Thoracic aorta (tissue), 2 donors: Measurements from ENCODE around the gene GAB2. TPM values are rescaled to one million over a fixed set of nuclear protein-coding genes. Genes with fewer than 3 reads are reported as not detected.
A peak's percentile ranks its signal among the peaks of the same experiment; 100 is the strongest.

Source experiments
- ATAC-seq: fragments of 150-250 bp; one replicate; pipeline ENCODE4 v1.8.0; 2017; ENCODE audit warnings: low read depth; ENCODE audit not compliant: insufficient number of reproducible peaks, low FRiP score
- DNase-seq: peaks from one replicate; pipeline ENCODE4 v3.0.0-alpha.2; 2020; ENCODE audit warnings: low spot score
- H3K27ac ChIP-seq, 2 donors: fragments of 200-600 bp; sonication (generic); 1 replicate in 1 of 2; 2 replicates in 1 of 2; pipeline ENCODE4 v1.5.1; 2016; ENCODE audit warnings: mild to moderate bottlenecking in 2 of 2, moderate library complexity in 2 of 2
- H3K27me3 ChIP-seq: fragments of 200-600 bp; sonication (generic); replicated peaks from 2 replicates; pipeline ENCODE4 v1.6.0; 2016; ENCODE audit warnings: mild to moderate bottlenecking; ENCODE audit not compliant: insufficient read depth
- H3K36me3 ChIP-seq: fragments of 200-600 bp; sonication (generic); one replicate; pipeline ENCODE4 v1.5.1; 2016
- H3K4me1 ChIP-seq, 2 donors: fragments of 200-600 bp; sonication (generic); 1 replicate in 1 of 2; 2 replicates in 1 of 2; pipeline versions ENCODE4 v1.5.1 to v1.6.0; 2016; ENCODE audit warnings: low read depth in 2 of 2, mild to moderate bottlenecking in 1 of 2; ENCODE audit not compliant: control insufficient read depth in 1 of 2
- H3K4me3 ChIP-seq: fragments of 200-600 bp; sonication (generic); 2 replicates; pipeline ENCODE4 v1.5.1; 2016; ENCODE audit warnings: mild to moderate bottlenecking
- H3K9me3 ChIP-seq: fragments of 200-600 bp; sonication (generic); 2 replicates; pipeline ENCODE4 v1.5.1; 2016
- total RNA-seq, 2 donors: library from RNA; depleted of rRNA; stranded (reverse); fragments of >200 nt; gene quantifications; one replicate each; pipeline versions ENCODE4 v1.1.0 to v1.2.3, GENCODE V29; 2016
- TF ChIP-seq, protein P1 (sequence below): fragments of 200-600 bp; sonication (generic); IDR thresholded peaks from one replicate; pipeline ENCODE4 v1.5.1; 2019; ENCODE audit warnings: antibody characterized with exemption

GAB2 gene
- total RNA-seq, 2 donors from 2014 or later = 65.4 to 91.5 TPM

DNA sequence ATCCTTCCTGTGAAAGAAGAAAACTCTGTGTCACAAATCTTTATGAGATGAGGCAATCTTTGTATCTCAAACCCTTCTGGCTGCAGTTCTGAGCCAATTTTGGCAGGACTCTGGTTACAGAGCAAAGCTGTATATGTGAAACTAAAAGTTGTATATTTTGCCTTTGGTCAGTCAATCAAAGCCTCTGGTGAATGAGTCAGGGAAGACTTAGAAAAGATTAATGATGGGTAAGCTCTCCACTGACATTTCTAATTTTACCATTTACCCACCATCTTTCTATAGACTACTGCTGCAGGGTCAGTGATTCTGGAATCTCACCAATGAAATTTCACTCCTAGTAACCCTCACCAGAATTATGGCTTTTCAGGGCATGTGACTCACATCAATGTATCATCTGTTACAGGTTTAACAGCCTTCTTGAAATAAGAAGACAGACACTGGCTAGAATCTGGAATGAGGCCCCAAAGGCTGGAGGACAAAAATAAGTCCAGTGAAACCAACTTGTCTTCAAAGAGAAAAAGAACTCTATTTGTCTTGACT, 185.6 kb downstream of the GAB2 start:
- peak overlapping the region; percentile 35 to 69 for H3K27ac ChIP-seq
- H3K27me3 ChIP-seq = no peaks in the 10 kb centered on the region
- TF ChIP-seq, protein P1, sequence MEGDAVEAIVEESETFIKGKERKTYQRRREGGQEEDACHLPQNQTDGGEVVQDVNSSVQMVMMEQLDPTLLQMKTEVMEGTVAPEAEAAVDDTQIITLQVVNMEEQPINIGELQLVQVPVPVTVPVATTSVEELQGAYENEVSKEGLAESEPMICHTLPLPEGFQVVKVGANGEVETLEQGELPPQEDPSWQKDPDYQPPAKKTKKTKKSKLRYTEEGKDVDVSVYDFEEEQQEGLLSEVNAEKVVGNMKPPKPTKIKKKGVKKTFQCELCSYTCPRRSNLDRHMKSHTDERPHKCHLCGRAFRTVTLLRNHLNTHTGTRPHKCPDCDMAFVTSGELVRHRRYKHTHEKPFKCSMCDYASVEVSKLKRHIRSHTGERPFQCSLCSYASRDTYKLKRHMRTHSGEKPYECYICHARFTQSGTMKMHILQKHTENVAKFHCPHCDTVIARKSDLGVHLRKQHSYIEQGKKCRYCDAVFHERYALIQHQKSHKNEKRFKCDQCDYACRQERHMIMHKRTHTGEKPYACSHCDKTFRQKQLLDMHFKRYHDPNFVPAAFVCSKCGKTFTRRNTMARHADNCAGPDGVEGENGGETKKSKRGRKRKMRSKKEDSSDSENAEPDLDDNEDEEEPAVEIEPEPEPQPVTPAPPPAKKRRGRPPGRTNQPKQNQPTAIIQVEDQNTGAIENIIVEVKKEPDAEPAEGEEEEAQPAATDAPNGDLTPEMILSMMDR = no peak
- no peaks in the 10 kb centered on the region for H3K36me3 ChIP-seq
- peaks cover 10 to 54% of the 10 kb centered on the region in 2 donors for H3K4me1 ChIP-seq
- DNase-seq (no peak), ATAC-seq (peak; percentile 38)
- H3K4me3 ChIP-seq = no peak overlapping the region
- H3K9me3 ChIP-seq = no peaks in the 10 kb centered on the region

DNA sequence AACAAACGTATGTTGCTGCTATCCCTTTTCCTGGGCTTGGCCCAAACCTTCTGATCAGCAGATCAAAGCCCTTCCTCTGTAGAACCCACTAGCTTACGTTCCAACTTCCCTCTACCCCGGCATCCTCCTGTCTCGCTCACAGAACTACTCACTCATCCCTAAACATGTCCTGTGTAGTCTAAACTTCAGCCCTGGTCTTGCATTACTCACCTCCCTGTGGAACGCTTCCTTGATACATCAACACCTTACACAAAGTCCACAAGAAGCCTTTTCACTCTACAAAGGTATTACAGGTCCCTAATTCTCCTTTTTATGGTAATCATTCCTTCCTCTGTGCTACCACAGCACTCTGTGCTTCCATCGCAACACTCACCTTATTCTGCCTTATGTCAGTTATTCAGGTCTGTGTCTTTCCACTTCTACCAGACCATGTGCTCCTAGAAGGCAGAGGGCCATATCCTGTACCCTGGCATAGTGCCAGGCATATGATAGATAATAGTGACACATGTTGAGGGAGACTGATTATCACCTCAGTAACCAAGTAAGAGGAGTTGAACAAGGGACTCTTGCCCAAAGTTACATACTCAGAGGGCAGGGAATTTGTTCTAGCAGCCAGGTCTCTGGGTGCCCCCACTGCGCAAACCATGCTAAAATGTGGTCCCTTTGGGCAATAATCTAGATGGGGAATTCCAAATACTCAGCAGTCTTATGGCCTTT, 187.3 kb downstream of the GAB2 start:
- H3K36me3 ChIP-seq = peaks cover 6% of the 10 kb centered on the region
- peak overlapping the region; percentile 35 to 38 for H3K27ac ChIP-seq
- no peak overlapping the region for H3K4me3 ChIP-seq
- H3K9me3 ChIP-seq = no peaks in the 10 kb centered on the region
- no peaks in the 10 kb centered on the region for H3K27me3 ChIP-seq
- no peak for ATAC-seq
- DNase-seq = no peak
- H3K4me1 ChIP-seq = peaks cover 10 to 44% of the 10 kb centered on the region in 2 donors
- TF ChIP-seq, protein P1 = no peak

DNA sequence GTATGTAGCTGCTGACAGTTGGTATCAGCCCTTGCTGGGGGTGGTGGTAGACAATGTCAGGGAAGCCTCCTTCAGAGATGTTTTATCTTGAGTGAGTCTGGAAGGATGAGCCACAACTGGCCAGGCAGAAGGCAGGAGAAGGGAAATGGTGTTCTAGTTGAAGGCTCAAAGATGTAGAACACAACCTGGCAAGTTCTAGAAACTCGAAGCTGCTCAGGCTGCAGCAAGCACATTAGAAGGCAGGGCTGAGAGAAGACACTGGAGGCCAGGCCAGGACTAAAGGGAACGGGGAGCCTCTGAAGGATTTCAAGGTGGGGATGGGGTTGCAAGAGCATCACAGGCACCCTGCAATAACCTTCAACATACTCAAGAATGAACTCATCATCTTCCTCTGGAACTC, 188.5 kb downstream of the GAB2 start:
- no peaks in the 10 kb centered on the region for H3K9me3 ChIP-seq
- ATAC-seq (no peak), DNase-seq (no peak)
- no peak overlapping the region for H3K4me3 ChIP-seq
- peaks cover 10 to 44% of the 10 kb centered on the region in 2 donors for H3K4me1 ChIP-seq
- peak overlapping the region; percentile 12 to 38 for H3K27ac ChIP-seq
- TF ChIP-seq, protein P1 = no peak
- H3K36me3 ChIP-seq = peaks cover 18% of the 10 kb centered on the region
- H3K27me3 ChIP-seq = no peaks in the 10 kb centered on the region

DNA sequence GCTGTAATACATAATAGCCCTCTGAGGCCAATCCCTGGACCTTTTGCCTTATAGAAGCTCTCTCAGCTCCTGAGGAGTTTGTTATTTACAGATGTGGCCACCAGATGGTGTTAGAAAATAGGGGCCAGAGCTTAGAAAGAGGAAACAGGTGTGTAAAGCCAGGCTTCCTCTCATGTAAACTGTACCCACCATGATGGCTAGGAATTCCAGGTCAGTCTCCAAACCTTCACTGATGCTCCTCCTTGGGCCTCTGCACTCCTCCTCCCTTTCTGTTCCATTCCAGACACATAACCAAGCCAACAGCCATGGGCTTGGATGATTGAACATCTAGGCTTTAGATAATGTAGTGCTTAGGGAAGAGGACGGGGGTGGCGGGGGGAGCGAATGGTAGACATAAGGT, 189.2 kb downstream of the GAB2 start:
- Histone ChIP-seq H3K4me3 (no peak overlapping the region), H3K36me3 (peaks cover 23% of the 10 kb centered on the region), H3K27ac (peak overlapping the region in 1 of 2 donors; percentile 14), H3K9me3 (no peaks in the 10 kb centered on the region), H3K4me1 (peaks cover 10 to 41% of the 10 kb centered on the region in 2 donors), H3K27me3 (no peaks in the 10 kb centered on the region)
- DNase-seq = no peak
- ATAC-seq = no peak
- TF ChIP-seq, protein P1 = peak; percentile 52

DNA sequence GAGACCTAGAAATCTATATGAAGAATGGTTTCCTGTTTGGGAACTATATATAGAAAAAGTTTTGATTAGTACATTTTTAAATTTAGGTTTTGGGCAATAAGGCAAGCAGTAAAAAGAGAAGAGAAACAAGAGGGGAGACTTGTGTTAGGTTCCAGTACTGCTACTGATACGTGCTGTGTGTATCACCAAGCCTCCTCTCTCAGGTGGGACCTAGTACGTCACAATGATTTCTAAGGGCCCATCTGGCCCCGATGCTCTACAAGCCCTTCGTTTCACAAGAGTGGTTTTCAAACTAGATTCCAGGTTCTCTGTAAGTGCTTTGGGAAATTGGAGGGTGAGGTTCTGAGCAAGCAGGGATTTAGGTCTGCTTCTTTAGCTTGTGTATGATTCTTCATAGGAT, 189.7 kb downstream of the GAB2 start:
- DNase-seq = no peak
- Histone ChIP-seq H3K4me1 (peaks cover 10 to 35% of the 10 kb centered on the region in 2 donors), H3K36me3 (peaks cover 29% of the 10 kb centered on the region), H3K9me3 (no peaks in the 10 kb centered on the region), H3K4me3 (no peak overlapping the region), H3K27me3 (no peaks in the 10 kb centered on the region), H3K27ac (peak overlapping the region in 1 of 2 donors; percentile 14)
- no peak for ATAC-seq
- TF ChIP-seq, protein P1 = no peak
